Epithelial cell of esophagus (primary cell): ENCODE data around the gene WDR91.

Experiments used
- DNase-seq: peaks from one replicate; pipeline ENCODE4 v3.0.0; 2010; ENCODE audit warnings: low read depth
- H3K4me3 ChIP-seq: 2 replicates; pipeline ENCODE4 v1.5.1; 2011; ENCODE audit warnings: mild to moderate bottlenecking, low read length, control low read depth
- CTCF ChIP-seq: IDR thresholded peaks from 2 replicates; pipeline ENCODE4 v1.5.1; 2011; ENCODE audit warnings: low read depth, mild to moderate bottlenecking, low read length, control low read depth, inconsistent platforms; ENCODE audit not compliant: insufficient read depth; ENCODE audit errors: missing control alignments

The WDR91 gene

DNA sequence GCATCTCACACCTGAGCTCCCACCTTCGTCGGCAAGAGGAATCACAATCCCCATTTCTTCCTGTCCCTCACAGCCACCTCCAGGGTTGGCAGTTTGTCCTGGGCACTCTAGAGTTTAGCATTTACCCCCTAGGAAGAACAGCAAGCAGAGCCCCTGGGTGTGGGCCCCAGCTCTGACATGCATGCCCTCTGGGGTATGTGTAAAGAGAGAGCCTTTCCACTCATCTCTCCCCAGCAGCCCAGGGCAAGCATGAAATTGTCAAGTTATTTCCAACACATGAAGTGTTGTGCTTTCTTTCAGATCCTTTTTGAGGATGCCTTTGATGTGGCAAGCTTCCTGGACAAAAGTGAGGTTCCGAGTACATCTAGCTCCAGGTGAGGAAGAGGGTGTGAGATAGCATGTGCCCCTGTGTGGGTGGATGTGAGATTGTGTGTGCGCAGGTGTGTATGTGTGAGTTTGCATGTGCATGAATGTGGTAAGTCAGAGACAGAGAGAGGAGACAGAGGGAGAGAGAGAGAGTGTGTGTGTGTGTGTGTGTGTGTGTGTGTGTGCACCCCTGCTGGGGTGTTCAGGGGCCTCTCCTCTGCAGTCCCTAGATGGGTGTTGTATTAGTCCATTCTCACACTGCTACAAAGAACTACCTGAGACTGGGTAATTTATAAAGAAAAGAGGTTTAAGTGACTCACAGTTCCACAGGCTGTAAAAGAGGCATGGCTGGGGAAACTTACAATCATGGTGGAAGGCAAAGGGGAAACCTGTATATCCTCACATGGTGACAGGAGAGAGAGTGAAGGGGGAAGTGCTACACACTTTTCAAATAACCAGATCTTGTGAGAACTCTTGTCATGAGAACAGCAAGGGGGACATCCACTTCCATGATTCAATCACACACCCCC lies 40.4 kb upstream of the WDR91 start:
- no peak for DNase-seq
- no peak overlapping the region for H3K4me3 ChIP-seq
- TF ChIP-seq CTCF, result no peak

GRCh38 chr7:135248546-135248945 lies 37.2 kb upstream of the WDR91 start:
- DNase-seq, result no peak
- no peak for TF ChIP-seq CTCF
- H3K4me3 ChIP-seq, result no peak overlapping the region

DNA sequence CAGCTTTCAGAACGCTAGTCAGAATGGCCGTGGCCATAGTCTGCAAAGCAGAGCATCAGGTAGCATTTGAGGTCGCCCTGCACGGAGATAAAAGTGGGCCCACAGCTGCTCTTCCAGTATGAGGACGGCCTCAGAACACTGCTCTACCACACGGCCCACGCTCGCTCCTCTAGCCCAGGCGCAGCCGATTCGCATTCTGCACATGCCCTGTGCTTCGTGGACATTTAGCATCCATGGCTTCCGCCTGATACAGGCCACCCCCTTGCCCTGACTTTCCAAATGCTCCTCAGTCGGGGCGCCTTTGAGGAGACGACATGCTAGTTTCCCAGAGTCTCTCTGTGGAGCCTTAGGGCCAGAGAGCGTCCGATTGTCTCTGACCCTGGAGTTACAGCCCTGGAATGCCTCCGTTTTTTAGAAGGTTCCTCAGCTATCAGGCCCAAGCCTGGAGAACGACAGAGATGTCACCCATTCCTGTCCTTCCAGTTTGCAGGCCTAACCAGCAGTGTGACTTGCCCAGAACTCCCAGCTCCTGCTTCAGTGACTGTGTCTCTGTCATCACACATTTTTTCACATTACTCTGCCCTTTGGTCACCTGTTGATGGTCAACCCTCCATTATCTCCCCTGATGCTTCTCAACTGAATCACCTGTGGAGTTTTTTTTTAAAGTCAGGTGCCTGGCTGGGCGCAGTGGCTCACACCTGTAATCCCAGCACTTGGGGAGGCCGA lies 36.6 kb upstream of the WDR91 start:
- no peak for DNase-seq
- H3K4me3 ChIP-seq, result no peak overlapping the region
- no peak for TF ChIP-seq CTCF

- no peak for DNase-seq
- TF ChIP-seq CTCF, result no peak
- no peak overlapping the region for H3K4me3 ChIP-seq
These were observed 35.0 kb upstream of the WDR91 start for GRCh38 chr7:135246191-135246825.

DNA sequence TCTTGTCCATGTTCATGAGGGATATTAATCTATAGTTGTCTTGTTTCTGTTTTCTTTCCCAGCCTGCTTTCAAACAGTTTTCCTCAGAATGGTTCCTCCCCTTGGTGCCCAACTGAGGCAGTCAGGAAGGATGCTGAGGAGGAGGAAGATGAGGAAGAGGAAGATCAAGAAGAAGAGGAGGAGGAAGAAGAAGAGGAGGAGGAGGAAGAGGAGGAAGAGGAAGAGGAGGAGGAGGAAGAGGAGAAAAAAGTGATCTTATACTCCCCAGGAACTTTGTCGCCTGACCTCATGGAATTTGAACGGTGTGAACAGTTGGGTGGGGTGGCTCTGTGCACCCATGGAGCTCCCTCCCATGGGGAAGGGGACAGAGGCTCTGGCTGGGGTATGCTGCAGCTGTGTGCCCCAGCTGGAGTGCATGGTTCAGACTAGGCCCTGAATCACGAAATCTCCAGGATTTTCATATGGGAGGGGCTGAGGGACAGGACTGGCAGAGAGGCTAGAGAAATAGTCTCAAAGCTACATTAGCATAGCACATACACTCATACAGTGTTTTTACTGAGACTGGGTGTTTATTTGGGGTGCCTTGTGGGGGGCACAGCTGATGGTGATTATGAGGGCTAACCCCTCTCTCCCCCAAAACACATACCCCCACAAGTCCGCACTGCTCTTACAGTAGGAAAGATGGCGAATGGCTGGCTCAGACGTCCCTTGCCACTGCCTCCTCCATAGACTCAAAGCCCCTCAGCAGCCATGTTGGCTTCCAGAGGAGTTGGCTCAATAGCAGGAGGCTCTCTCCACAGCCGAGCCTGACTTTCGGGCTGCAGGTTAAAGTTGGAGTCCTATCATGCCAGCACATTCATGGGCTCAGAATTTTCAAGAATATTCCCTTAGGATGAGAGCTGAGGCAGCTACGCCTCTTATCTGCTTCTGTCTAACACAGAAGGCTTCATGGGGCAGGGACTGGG lies 34.2 kb upstream of the WDR91 start:
- DNase-seq, result no peak
- no peak overlapping the region for H3K4me3 ChIP-seq
- TF ChIP-seq CTCF, result no peak

GRCh38 chr7:135242096-135242684 lies 30.9 kb upstream of the WDR91 start:
- no peak for DNase-seq
- no peak for TF ChIP-seq CTCF
- H3K4me3 ChIP-seq, result no peak overlapping the region
